ENCODE data around the gene SYT1. TPM values are rescaled to one million over a fixed set of nuclear protein-coding genes. Genes with fewer than 3 reads are reported as not detected.

The SYT1 gene
- total RNA-seq, 1 experiment from 2014 or later, result 80.9 TPM

- Histone ChIP-seq H3K36me3 (ENCODE audit: insufficient read depth, low read length, poor library complexity, severe bottlenecking) (no peaks in the 10 kb centered on the region), H3K4me3 (ENCODE audit: low read depth, low read length, poor library complexity, severe bottlenecking) (no peak overlapping the region), H3K4me1 (ENCODE audit: insufficient read depth, low read length, poor library complexity, severe bottlenecking) (peaks cover 3% of the 10 kb centered on the region), H3K27ac (ENCODE audit: low read depth, low read length, poor library complexity, severe bottlenecking) (no peak overlapping the region), H3K27me3 (replicated peaks; ENCODE audit: insufficient read depth, low read depth, low read length, poor library complexity) (no peaks in the 10 kb centered on the region), H3K9me3 (ENCODE audit: low read depth, low read length, poor library complexity, severe bottlenecking) (no peaks in the 10 kb centered on the region)
- TF ChIP-seq EZH2 (IDR thresholded peaks at IDR 0.05; ENCODE audit: borderline replicate concordance, low read depth, low read length, poor library complexity, severe bottlenecking) (no peak), CTCF (conservative IDR thresholded peaks at IDR 0.05; ENCODE audit: low read depth, low read length) (no peak)
- intact Hi-C loops (cut with micrococcal nuclease; ENCODE audit: unreplicated experiment), result no loop called here
- ChIA-PET POLR2A (ENCODE audit: low non-redundant PET) (no interaction called here), CTCF (no interaction called here)
- no TSS peak for BruUV-seq (replicated peaks)
- DNase-seq (ENCODE audit: low spot score), result no peak
Observed at GRCh38 chr12:79331870-79332269, 467.3 kb downstream of the SYT1 start.

DNA sequence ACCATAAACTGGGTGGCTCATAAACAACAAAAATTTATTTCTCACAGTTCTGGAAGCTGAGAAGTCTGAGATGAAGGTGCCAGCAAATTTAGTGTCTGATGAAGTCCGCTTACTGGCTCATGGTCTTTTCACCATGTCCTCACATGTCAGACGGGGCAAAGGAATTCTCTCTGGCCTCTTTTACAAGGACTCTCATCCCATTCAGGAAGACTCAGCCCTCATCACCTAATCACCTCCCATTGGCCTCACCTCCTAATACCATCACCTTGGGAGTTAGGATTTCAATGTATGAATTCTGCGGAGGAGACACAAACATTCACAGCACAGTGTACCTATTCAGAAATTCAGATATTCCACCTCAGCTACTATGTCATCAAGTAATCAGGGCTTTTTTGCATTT, 468.6 kb downstream of the SYT1 start:
- Histone ChIP-seq H3K27ac (ENCODE audit: low read depth, low read length, poor library complexity, severe bottlenecking) (no peak overlapping the region), H3K4me1 (ENCODE audit: insufficient read depth, low read length, poor library complexity, severe bottlenecking) (no peaks in the 10 kb centered on the region), H3K9me3 (ENCODE audit: low read depth, low read length, poor library complexity, severe bottlenecking) (no peaks in the 10 kb centered on the region), H3K27me3 (replicated peaks; ENCODE audit: insufficient read depth, low read depth, low read length, poor library complexity) (no peaks in the 10 kb centered on the region), H3K36me3 (ENCODE audit: insufficient read depth, low read length, poor library complexity, severe bottlenecking) (no peaks in the 10 kb centered on the region), H3K4me3 (ENCODE audit: low read depth, low read length, poor library complexity, severe bottlenecking) (no peak overlapping the region)
- TF ChIP-seq EZH2 (IDR thresholded peaks at IDR 0.05; ENCODE audit: borderline replicate concordance, low read depth, low read length, poor library complexity, severe bottlenecking) (no peak), CTCF (conservative IDR thresholded peaks at IDR 0.05; ENCODE audit: low read depth, low read length) (no peak)
- intact Hi-C loops (cut with micrococcal nuclease; ENCODE audit: unreplicated experiment), result no loop called here
- ChIA-PET CTCF (no interaction called here), POLR2A (ENCODE audit: low non-redundant PET) (no interaction called here)
- no TSS peak for BruUV-seq (replicated peaks)
- no peak for DNase-seq (ENCODE audit: low spot score)

DNA sequence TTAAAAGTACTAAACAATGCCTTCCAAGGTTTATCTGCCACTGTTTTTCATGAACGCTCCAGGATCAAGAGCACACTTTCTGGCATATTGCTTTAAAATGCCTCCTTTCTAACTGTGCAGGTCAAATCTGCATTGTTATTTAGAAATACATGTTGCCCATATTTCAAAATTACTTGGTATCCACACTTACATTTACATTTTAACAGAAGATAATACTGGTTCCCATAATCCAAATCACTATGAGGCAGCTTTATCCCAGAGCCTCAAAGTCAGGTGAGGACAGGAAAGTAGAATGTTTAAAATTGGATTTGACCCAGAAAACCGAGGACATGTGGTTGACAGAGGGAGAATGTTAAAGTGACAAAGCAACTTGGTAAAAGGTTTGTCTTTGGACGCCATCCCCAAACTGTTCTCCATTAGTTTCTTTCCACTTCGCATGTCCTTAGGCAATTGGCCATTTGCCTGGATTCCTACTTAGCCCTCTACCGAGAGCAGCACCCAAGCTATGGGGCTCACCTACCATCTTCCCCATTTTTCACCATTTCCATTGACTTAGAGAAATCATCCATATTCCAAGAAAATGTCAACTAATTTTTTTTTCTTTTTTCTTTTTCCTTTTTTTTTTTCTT, 473.2 kb downstream of the SYT1 start:
- ChIA-PET CTCF (no interaction called here), POLR2A (ENCODE audit: low non-redundant PET) (no interaction called here)
- TF ChIP-seq CTCF (conservative IDR thresholded peaks at IDR 0.05; ENCODE audit: low read depth, low read length) (no peak), EZH2 (IDR thresholded peaks at IDR 0.05; ENCODE audit: borderline replicate concordance, low read depth, low read length, poor library complexity, severe bottlenecking) (no peak)
- no peak overlapping the region for H3K4me3 ChIP-seq (ENCODE audit: low read depth, low read length, poor library complexity, severe bottlenecking)
- no peak overlapping the region for H3K27ac ChIP-seq (ENCODE audit: low read depth, low read length, poor library complexity, severe bottlenecking)
- intact Hi-C loops (cut with micrococcal nuclease; ENCODE audit: unreplicated experiment), result no loop called here
- no TSS peak for BruUV-seq (replicated peaks)
- no peaks in the 10 kb centered on the region for H3K9me3 ChIP-seq (ENCODE audit: low read depth, low read length, poor library complexity, severe bottlenecking)
- no peaks in the 10 kb centered on the region for H3K4me1 ChIP-seq (ENCODE audit: insufficient read depth, low read length, poor library complexity, severe bottlenecking)
- no peaks in the 10 kb centered on the region for H3K36me3 ChIP-seq (ENCODE audit: insufficient read depth, low read length, poor library complexity, severe bottlenecking)
- DNase-seq (ENCODE audit: low spot score), result no peak
- no peaks in the 10 kb centered on the region for H3K27me3 ChIP-seq (replicated peaks; ENCODE audit: insufficient read depth, low read depth, low read length, poor library complexity)

Data from A673 (cell line).